Activated CD4-positive, CD25-positive, alpha-beta regulatory T cell treated with anti-CD3 and anti-CD28 coated beads, Interleukin-2, amount 50 U/mL, for 16 hours (primary cell): ENCODE data around the gene HFE.
"Not testable (repeated sequence)": the region's sequence is repeated elsewhere in the genome, so short reads cannot be mapped to it uniquely, and the experiment has no call there.

Experiments
- DNase-seq: peaks from one replicate; pipeline ENCODE4 v3.0.0-alpha.2; 2020; ENCODE audit warnings: low read depth, low spot score

Gene HFE

GRCh38 chr6:26087284-26088115, at the start of gene HFE:
HFE (plus strand) TSS chr6:26087429; CDS start chr6:26087441, 12 bp downstream.
- no peak for DNase-seq

GRCh38 chr6:26041946-26042345, 45.3 kb upstream of the HFE start:
- no peak for DNase-seq

- DNase-seq, result no peak
Observed at GRCh38 chr6:26043384-26044139, 43.7 kb upstream of the HFE start.

GRCh38 chr6:26044140-26045064, 42.8 kb upstream of the HFE start:
- no peak for DNase-seq

- DNase-seq, result no peak
Observed at GRCh38 chr6:26045065-26045927, 41.9 kb upstream of the HFE start.

GRCh38 chr6:26045928-26046368, 41.3 kb upstream of the HFE start:
- no peak for DNase-seq

- not testable (repeated sequence) for DNase-seq
Observed at GRCh38 chr6:26047329-26047728, 39.9 kb upstream of the HFE start.

- no peak for DNase-seq
Observed at GRCh38 chr6:26048590-26048989, 38.6 kb upstream of the HFE start.

GRCh38 chr6:26051665-26052310, 35.4 kb upstream of the HFE start:
- DNase-seq, result no peak

- not testable (repeated sequence) for DNase-seq
Observed at GRCh38 chr6:26052762-26053250, 34.4 kb upstream of the HFE start.

GRCh38 chr6:26053992-26054780, 33.0 kb upstream of the HFE start:
- DNase-seq, result no peak

- DNase-seq, result peak; percentile 74
Observed at GRCh38 chr6:26054781-26055718, 32.2 kb upstream of the HFE start.

GRCh38 chr6:26055719-26056582, 31.3 kb upstream of the HFE start:
- peak; percentile 70 for DNase-seq

GRCh38 chr6:26056583-26057350, 30.5 kb upstream of the HFE start:
- DNase-seq, result no peak

GRCh38 chr6:26057899-26058298, 29.3 kb upstream of the HFE start:
- DNase-seq, result no peak

- DNase-seq, result not testable (repeated sequence)
Observed at GRCh38 chr6:26058477-26059033, 28.7 kb upstream of the HFE start.
